Lower leg skin (tissue), 3 donors: ENCODE results near the gene CHST8.

Experiments used
- CTCF ChIP-seq, 3 donors: fragments of 450-650 bp; IDR thresholded peaks; one replicate each; pipeline ENCODE4 v1.5.1; 2016; ENCODE audit warnings: antibody characterized with exemption in 3 of 3, mild to moderate bottlenecking in 3 of 3, moderate library complexity in 2 of 3
- POLR2A ChIP-seq, 2 donors: fragments of 450-650 bp; IDR thresholded peaks; one replicate each; pipeline ENCODE4 v1.6.1; 2016 to 2017; ENCODE audit warnings: antibody characterized with exemption in 2 of 2, mild to moderate bottlenecking in 1 of 2, moderate library complexity in 1 of 2

- no peak for TF ChIP-seq CTCF (IDR thresholded peaks at IDR 0.05)
- TF ChIP-seq POLR2A (IDR thresholded peaks at IDR 0.05), result no peak
These were observed 8.1 kb downstream of the CHST8 start for GRCh38 chr19:33629826-33630375.
